RWPE1 (cell line): ENCODE measurements around the gene UNC45B.
"Not testable (repeated sequence)": the region's sequence is repeated elsewhere in the genome, so short reads cannot be mapped to it uniquely, and the experiment has no call there.

ENCODE experiments used
- CTCF ChIA-PET: fragments of 350-600 bp; sonication (Branson Sonifier 250); formaldehyde crosslinking; extraction: SDS; loops from one replicate; lab custom pipeline; 2021; lab: Yijun Ruan, JAX
- POLR2A ChIA-PET: fragments of 400-600 bp; formaldehyde crosslinking; extraction: SDS; loops from one replicate; lab custom pipeline; 2020; ENCODE audit warnings: antibody characterized with exemption; ENCODE audit not compliant: low non-redundant PET; lab: Yijun Ruan, JAX
- DNase-seq: peaks from one replicate; pipeline ENCODE4 v3.0.0; 2012; ENCODE audit warnings: low spot score
- H3K27ac ChIP-seq: fragments of 450-650 bp; 2 replicates; pipeline ENCODE4 v1.5.1; 2017
- TF ChIP-seq, protein P1 (sequence below): fragments of 450-650 bp; conservative IDR thresholded peaks from 2 replicates; pipeline ENCODE4 v1.5.1; 2017; ENCODE audit warnings: low read depth, mild to moderate bottlenecking

UNC45B gene

DNA sequence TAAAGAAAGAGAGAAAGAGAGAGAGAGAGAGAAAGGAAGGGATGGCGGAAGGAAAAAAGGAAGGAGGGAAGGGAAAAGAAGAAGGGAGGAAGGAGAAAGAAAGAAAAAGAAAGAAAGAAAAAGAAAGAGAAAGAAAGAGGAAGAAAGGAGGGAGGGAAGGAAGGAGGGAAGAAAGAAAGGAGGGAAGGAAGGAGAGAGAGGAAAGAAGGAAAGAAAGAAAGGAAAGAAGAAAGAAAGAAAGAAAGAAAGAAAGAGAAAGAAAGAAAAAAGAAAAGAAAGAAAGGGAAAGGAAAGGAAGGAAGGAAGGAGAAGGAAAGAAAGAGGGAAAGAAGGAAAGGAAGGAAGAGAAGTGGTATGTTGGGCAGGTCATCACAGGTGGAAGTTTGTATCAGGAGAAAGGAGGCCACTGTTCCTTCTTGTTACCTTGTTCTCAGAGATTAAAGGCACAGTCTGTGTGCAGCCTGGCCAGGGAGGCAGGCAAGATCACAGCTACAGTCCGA is 27.3 kb downstream of the UNC45B start:
- TF ChIP-seq, protein P1, sequence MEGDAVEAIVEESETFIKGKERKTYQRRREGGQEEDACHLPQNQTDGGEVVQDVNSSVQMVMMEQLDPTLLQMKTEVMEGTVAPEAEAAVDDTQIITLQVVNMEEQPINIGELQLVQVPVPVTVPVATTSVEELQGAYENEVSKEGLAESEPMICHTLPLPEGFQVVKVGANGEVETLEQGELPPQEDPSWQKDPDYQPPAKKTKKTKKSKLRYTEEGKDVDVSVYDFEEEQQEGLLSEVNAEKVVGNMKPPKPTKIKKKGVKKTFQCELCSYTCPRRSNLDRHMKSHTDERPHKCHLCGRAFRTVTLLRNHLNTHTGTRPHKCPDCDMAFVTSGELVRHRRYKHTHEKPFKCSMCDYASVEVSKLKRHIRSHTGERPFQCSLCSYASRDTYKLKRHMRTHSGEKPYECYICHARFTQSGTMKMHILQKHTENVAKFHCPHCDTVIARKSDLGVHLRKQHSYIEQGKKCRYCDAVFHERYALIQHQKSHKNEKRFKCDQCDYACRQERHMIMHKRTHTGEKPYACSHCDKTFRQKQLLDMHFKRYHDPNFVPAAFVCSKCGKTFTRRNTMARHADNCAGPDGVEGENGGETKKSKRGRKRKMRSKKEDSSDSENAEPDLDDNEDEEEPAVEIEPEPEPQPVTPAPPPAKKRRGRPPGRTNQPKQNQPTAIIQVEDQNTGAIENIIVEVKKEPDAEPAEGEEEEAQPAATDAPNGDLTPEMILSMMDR, result no peak
- POLR2A ChIA-PET, result no interaction called here
- no peak overlapping the region for H3K27ac ChIP-seq
- no peak for DNase-seq
- CTCF ChIA-PET, result interaction anchor here (0.6 kb wide), 1 partner anchor 630 kb away, joined by 3 read pairs; no protein-coding TSS in a partner anchor

DNA sequence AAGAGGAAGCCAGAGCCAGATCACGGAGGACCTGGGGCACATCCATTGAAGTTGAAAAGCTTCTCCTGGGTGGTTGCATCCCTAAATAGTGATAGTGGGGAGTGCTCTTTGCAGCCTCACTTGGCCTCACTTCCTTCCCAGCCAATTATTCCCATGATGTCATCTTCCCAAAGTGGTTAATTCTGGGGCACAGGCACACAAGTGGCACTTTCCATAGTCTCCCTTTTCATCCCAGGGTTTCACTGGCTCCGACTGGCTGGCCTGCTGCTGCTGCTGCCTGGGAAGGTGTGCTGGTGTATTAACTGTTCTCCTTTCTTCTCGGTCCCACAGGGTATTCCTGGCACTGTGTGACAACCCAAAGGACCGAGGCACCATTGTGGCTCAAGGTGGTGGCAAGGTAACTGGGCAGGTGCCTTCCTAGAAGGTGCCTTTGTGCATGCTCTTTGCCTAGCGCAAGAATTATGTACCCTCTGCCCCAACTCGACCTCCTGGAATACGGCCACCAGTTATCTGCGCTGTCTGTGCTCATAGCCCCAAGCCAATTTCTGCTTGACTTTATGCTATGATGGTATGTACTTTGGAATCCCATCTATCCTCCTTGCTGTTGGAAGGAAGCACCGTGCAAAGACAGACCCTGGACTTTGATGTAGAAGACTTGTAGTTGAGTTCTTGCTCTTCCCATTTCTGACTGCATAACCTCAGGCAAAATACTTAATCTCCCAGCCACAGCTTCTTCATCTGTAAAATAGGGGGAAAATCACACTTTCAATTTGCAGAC is 28.2 kb downstream of the UNC45B start:
- CTCF ChIA-PET, result interaction anchor here (0.6 kb wide), 1 partner anchor 357 kb away, joined by 4 read pairs; no protein-coding TSS in a partner anchor
- H3K27ac ChIP-seq, result no peak overlapping the region
- no peak for DNase-seq
- POLR2A ChIA-PET, result no interaction called here
- TF ChIP-seq, protein P1, result no peak

DNA sequence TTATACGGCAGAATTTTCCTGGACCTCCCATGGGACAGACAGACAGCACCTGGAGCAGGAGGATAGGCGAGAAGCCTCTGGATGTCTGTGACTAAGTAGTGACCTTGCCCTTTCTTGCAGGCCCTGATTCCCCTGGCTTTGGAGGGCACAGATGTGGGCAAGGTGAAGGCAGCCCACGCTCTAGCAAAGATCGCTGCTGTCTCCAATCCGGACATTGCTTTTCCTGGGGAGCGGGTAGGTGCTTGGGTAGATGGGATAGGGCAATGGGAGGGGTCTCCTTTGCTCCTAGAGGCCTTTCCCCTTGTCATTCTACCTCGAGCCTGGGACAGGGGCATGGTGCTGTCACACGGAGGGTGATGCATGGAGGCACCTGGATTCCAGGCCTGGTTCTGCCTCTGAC is 29.3 kb downstream of the UNC45B start:
- POLR2A ChIA-PET, result no interaction called here
- TF ChIP-seq, protein P1, result no peak
- CTCF ChIA-PET, result no interaction called here

DNA sequence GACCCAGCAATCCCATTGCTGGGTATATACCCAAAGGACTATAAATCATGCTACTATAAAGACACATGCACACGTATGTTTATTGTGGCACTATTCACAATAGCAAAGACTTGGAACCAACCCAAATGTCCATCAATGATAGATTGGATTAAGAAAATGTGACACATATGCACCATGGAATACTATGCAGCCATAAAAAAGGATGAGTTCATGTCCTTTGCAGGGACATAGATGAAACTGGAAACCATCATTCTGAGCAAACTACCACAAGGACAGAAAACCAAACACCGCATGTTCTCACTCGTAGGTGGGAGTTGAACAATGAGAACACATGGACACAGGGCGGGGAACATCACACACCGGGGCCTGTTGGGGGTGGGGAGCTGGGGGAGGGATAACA is 31.8 kb downstream of the UNC45B start:
- H3K27ac ChIP-seq, POLR2A ChIA-PET, CTCF ChIA-PET, DNase-seq: not testable (repeated sequence)

More for the DNA sequence above, 29.3 kb downstream of the UNC45B start:
- no peak overlapping the region for H3K27ac ChIP-seq
- no peak for DNase-seq

DNA sequence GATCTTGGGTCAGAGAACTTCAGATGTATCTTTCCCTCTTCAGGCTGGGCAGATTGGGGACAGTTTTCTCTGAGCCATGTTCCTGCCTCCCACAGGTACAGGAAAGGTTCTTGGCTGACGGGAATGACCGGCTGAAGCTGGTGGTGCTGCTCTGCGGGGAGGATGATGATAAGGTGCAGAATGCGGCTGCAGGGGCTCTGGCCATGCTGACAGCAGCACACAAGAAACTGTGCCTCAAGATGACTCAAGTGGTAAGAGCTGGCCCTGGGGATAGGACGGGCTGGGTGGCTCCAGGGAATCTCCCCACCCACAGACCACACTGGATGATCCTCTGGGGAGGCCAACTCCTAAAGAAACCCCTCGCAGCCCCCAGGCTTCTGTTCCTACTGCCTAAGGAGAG is 35.7 kb downstream of the UNC45B start:
- H3K27ac ChIP-seq, result no peak overlapping the region
- no peak for DNase-seq
- POLR2A ChIA-PET, result no interaction called here
- TF ChIP-seq, protein P1, result no peak
- CTCF ChIA-PET, result no interaction called here

DNA sequence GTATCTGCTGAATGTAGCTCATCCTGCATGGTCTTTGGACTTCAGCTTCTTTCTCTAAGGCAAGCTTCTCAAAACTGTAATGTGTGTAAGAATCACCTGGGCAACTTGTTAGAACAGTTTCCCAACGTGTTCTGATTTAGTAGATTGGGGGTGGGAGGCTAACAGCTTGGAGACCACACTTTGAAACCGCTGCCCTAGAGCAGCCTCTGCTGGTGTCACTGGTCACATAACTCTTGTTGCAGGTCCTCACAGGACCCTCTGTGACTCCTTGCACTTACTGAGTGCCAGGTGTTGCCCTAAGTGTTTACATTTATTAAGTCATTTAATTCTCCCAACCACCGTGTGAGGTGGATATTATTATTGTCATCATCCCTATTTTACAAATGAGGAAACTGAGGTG is 36.7 kb downstream of the UNC45B start:
- CTCF ChIA-PET, result interaction anchor here (0.8 kb wide), 1 partner anchor 11 kb away, joined by 4 read pairs; no protein-coding TSS in a partner anchor
- POLR2A ChIA-PET, result no interaction called here
- TF ChIP-seq, protein P1, result no peak
- no peak for DNase-seq
- H3K27ac ChIP-seq, result no peak overlapping the region

DNA sequence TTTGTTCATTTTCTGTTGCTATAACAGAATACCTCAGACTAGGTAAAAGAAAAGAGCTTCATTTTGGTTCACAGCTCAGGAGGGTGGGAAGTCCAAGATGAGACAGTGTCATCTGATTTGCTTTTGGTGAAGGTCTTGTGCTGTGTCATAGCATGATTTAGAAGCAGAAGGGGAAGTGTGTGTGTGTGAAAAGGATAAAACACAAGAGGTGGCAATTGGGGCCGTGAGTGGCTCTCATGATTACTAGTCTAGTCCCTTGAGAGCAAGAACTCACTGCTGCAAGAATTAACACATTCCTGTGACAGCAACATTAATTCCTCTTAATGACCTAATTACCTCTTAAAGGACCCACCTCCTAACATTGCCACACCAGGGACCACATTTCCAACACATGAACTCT is 38.2 kb downstream of the UNC45B start:
- CTCF ChIA-PET, result no interaction called here
- POLR2A ChIA-PET, result no interaction called here
- no peak overlapping the region for H3K27ac ChIP-seq
- TF ChIP-seq, protein P1, result no peak
- no peak for DNase-seq
